ENCODE measurements around the gene GRIN2A.

- TF ChIP-seq CTCF (IDR thresholded peaks at IDR 0.05) (no peak), POLR2A (IDR thresholded peaks at IDR 0.05) (no peak)
These were observed 212.0 kb downstream of the GRIN2A start for GRCh38 chr16:9970244-9970643.

Measured in Peyer's patch (tissue), 4 donors.